GM23338 (cell line): ENCODE data around the gene MYO1D. TPM values are rescaled to one million over a fixed set of nuclear protein-coding genes. Genes with fewer than 3 reads are reported as not detected.

Source experiments
- ATAC-seq: fragments of 200-7000 bp; cut with Tn5 transposase; 3 replicates; pipeline ENCODE4 v1.9.1; 2020
- DNase-seq: peaks from one replicate; pipeline ENCODE4 v3.0.0-alpha.2; 2015; ENCODE audit warnings: low spot score
- H2AFZ ChIP-seq: fragments of 200-600 bp; sonication (generic); 2 replicates; pipeline ENCODE4 v1.8.0; 2016; ENCODE audit warnings: antibody characterized with exemption, mild to moderate bottlenecking, moderate library complexity
- H3F3A ChIP-seq: fragments of 200-600 bp; sonication (generic); replicated peaks from 2 replicates; pipeline ENCODE4 v1.8.0; 2017; ENCODE audit warnings: antibody characterized with exemption, mixed run types, low read depth
- H3K27ac ChIP-seq: fragments of 200-600 bp; sonication (generic); 2 replicates; pipeline ENCODE4 v1.6.1; 2016; ENCODE audit warnings: low read depth
- H3K27me3 ChIP-seq: fragments of 200-600 bp; sonication (generic); 2 replicates; pipeline ENCODE4 v1.8.0; 2016; ENCODE audit warnings: mild to moderate bottlenecking, mixed run types, moderate library complexity; ENCODE audit not compliant: insufficient read depth
- H3K36me3 ChIP-seq: fragments of 200-600 bp; sonication (generic); 2 replicates; pipeline ENCODE4 v1.8.0; 2016; ENCODE audit warnings: mild to moderate bottlenecking; ENCODE audit not compliant: insufficient read depth
- H3K4me1 ChIP-seq: fragments of 200-600 bp; sonication (generic); 2 replicates; pipeline ENCODE4 v1.8.0; 2016; ENCODE audit warnings: mild to moderate bottlenecking, moderate library complexity; ENCODE audit not compliant: insufficient read depth
- H3K4me2 ChIP-seq: fragments of 200-600 bp; sonication (generic); 2 replicates; pipeline ENCODE4 v1.7.1; 2017; ENCODE audit warnings: mixed run types
- H3K4me3 ChIP-seq: fragments of 200-600 bp; sonication (generic); 2 replicates; pipeline ENCODE4 v1.6.1; 2016; ENCODE audit warnings: mixed run types
- H3K79me2 ChIP-seq: fragments of 200-600 bp; sonication (generic); replicated peaks from 2 replicates; pipeline ENCODE4 v1.8.0; 2017; ENCODE audit warnings: mild to moderate bottlenecking; ENCODE audit not compliant: insufficient read depth
- H3K9me2 ChIP-seq: fragments of 200-600 bp; sonication (generic); 2 replicates; pipeline ENCODE4 v1.8.0; 2017; ENCODE audit not compliant: insufficient read depth
- H4K20me1 ChIP-seq: fragments of 200-600 bp; sonication (generic); replicated peaks from 2 replicates; pipeline ENCODE4 v1.8.0; 2017; ENCODE audit warnings: mild to moderate bottlenecking; ENCODE audit not compliant: insufficient read depth
- H3K27ac Mint-ChIP-seq: 2 replicates; pipeline ENCODE4 v1.8.0; 2020; ENCODE audit warnings: inconsistent platforms, mild to moderate bottlenecking, moderate library complexity, mixed read lengths
- H3K27me3 Mint-ChIP-seq: 3 replicates; pipeline ENCODE4 v1.8.0; 2022; ENCODE audit warnings: low read depth, mild to moderate bottlenecking, moderate library complexity, mixed read lengths, inconsistent platforms; ENCODE audit not compliant: insufficient read depth, poor library complexity
- H3K36me3 Mint-ChIP-seq: 3 replicates; pipeline ENCODE4 v1.8.0; 2021; ENCODE audit warnings: low read depth, mild to moderate bottlenecking, inconsistent platforms, moderate library complexity, mixed read lengths
- H3K4me1 Mint-ChIP-seq: 3 replicates; pipeline ENCODE4 v1.8.0; 2020; ENCODE audit warnings: mild to moderate bottlenecking, inconsistent platforms, mixed read lengths
- H3K4me3 Mint-ChIP-seq: 3 replicates; pipeline ENCODE4 v1.8.0; 2021; ENCODE audit warnings: moderate library complexity, mild to moderate bottlenecking, inconsistent platforms, mixed read lengths
- H3K9me3 Mint-ChIP-seq: 3 replicates; pipeline ENCODE4 v1.8.0; 2020; ENCODE audit warnings: moderate library complexity, mild to moderate bottlenecking, inconsistent platforms, mixed read lengths
- CREB1 ChIP-seq: fragments of 250-450 bp; sonication (Bioruptor Pico); IDR thresholded peaks from 2 replicates; pipeline ENCODE4 v1.5.0; 2020; ENCODE audit warnings: low read depth, mild to moderate bottlenecking, moderate library complexity
- EZH2 ChIP-seq: fragments of 200-600 bp; sonication (generic); IDR thresholded peaks from one replicate; pipeline ENCODE4 v1.8.0; 2017; ENCODE audit warnings: antibody characterized with exemption, mild to moderate bottlenecking, low read depth; ENCODE audit not compliant: unreplicated experiment
- EZH2phosphoT487 ChIP-seq: fragments of 200-600 bp; sonication (generic); IDR thresholded peaks from one replicate; pipeline ENCODE4 v1.8.1; 2018; ENCODE audit warnings: antibody characterized with exemption; ENCODE audit not compliant: unreplicated experiment
- JUNB ChIP-seq: IDR thresholded peaks from one replicate; pipeline ENCODE4 v1.6.1; 2016; ENCODE audit warnings: antibody characterized with exemption; ENCODE audit not compliant: unreplicated experiment
- POLR2AphosphoS5 ChIP-seq: IDR thresholded peaks from 2 replicates; pipeline ENCODE4 v1.6.1; 2016; ENCODE audit warnings: antibody characterized with exemption, low read depth
- STAT1 ChIP-seq: IDR thresholded peaks from one replicate; pipeline ENCODE4 v1.6.1; 2016; ENCODE audit warnings: antibody characterized with exemption; ENCODE audit not compliant: unreplicated experiment
- ZNF114 ChIP-seq: fragments of 250-450 bp; sonication (Bioruptor Pico); IDR thresholded peaks from 2 replicates; pipeline ENCODE4 v1.5.0; 2020; ENCODE audit warnings: mild to moderate bottlenecking, moderate library complexity
- ZNF331 ChIP-seq: fragments of 250-450 bp; sonication (Bioruptor Pico); IDR thresholded peaks from 2 replicates; pipeline ENCODE4 v1.5.0; 2020; ENCODE audit warnings: low read depth, mild to moderate bottlenecking, moderate library complexity
- polyA plus RNA-seq: library from polyadenylated mRNA; unstranded; fragments of >200 nt; fragmentation: Nextera tagmentation; extraction: Ambion mirVana; gene quantifications from 2 replicates; pipeline ENCODE4 v1.2.1, GENCODE V29; 2016
- total RNA-seq: library from RNA; depleted of rRNA; stranded (reverse); fragments of >200 nt; shearing (Covaris generic); gene quantifications from 2 replicates; pipeline ENCODE4 v1.2.3, GENCODE V29; 2014
- TF ChIP-seq, protein P1 (sequence below): IDR thresholded peaks from one replicate; pipeline ENCODE4 v1.6.1; 2018; ENCODE audit warnings: antibody characterized with exemption; ENCODE audit not compliant: unreplicated experiment
- TF ChIP-seq, protein P2 (sequence below): fragments of 250-450 bp; sonication (Bioruptor Pico); IDR thresholded peaks from 2 replicates; pipeline ENCODE4 v1.5.0; 2020; ENCODE audit warnings: mild to moderate bottlenecking, moderate library complexity
- TF ChIP-seq, protein P3 (sequence below): IDR thresholded peaks from 2 replicates; pipeline ENCODE4 v1.6.1; 2016; ENCODE audit warnings: antibody characterized with exemption
- TF ChIP-seq, protein P4 (sequence below), 2 experiments: fragments of 200-600 bp in 1 of 2; sonication (generic) in 1 of 2; conservative IDR thresholded peaks; 2 replicates each; pipeline versions ENCODE4 v1.5.1 to v1.6.1; 2016 to 2017; ENCODE audit warnings: antibody characterized with exemption in 2 of 2, low read depth in 2 of 2, mild to moderate bottlenecking in 2 of 2, moderate library complexity in 1 of 2

The MYO1D gene
- total and polyA plus RNA-seq, 2 experiments from 2014 or later, result 8.6 to 28.6 TPM

DNA sequence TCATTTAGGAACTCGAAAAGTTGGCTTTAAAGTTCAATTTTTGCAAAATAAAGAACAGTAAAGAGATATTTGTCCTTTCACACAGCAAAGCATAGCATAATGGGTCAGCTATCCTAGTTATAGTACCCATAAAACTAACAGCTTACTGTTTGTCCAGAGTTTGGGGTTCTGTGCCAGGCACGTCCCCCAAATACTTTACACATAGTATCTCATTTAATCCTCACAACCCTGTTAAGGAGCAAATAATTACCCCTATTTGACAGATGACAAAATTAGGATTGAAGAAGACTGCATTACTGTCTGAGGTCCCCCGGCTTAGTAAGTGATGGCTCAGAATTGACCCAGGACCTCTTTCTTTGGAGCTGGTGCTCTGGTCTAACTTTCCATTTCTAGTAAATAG is 52.6 kb downstream of the MYO1D start:
- peaks cover 9% of the 10 kb centered on the region; the same call in 1 of the 2 replicates for H3K79me2 ChIP-seq
- no peaks in the 10 kb centered on the region; the same call in 2 of the 3 replicates for H3K9me3 Mint-ChIP-seq
- peaks cover 2% of the 10 kb centered on the region for H3K4me1 Mint-ChIP-seq
- no peaks in the 10 kb centered on the region for H3K36me3 Mint-ChIP-seq
- H3K27me3 Mint-ChIP-seq, result peaks cover 2% of the 10 kb centered on the region
- no peak overlapping the region for H3K4me3 ChIP-seq
- H3K27me3 ChIP-seq, result no peaks in the 10 kb centered on the region
- DNase-seq, result no peak
- ATAC-seq, result no peak
- H3K36me3 ChIP-seq, result no peaks in the 10 kb centered on the region
- H3K4me1 ChIP-seq, result peaks cover 11% of the 10 kb centered on the region
- H3K4me2 ChIP-seq, result no peak overlapping the region
- no peak overlapping the region for H3K4me3 Mint-ChIP-seq
- no peaks in the 10 kb centered on the region for H3F3A ChIP-seq
- no peaks in the 10 kb centered on the region for H3K9me2 ChIP-seq
- no peak overlapping the region for H3K27ac Mint-ChIP-seq
- H3K27ac ChIP-seq, result no peak overlapping the region
- H4K20me1 ChIP-seq, result 0 out of 2 replicates have a peak, but pooled peaks cover 2% of the 10 kb centered on the region
- TF ChIP-seq, protein P1, sequence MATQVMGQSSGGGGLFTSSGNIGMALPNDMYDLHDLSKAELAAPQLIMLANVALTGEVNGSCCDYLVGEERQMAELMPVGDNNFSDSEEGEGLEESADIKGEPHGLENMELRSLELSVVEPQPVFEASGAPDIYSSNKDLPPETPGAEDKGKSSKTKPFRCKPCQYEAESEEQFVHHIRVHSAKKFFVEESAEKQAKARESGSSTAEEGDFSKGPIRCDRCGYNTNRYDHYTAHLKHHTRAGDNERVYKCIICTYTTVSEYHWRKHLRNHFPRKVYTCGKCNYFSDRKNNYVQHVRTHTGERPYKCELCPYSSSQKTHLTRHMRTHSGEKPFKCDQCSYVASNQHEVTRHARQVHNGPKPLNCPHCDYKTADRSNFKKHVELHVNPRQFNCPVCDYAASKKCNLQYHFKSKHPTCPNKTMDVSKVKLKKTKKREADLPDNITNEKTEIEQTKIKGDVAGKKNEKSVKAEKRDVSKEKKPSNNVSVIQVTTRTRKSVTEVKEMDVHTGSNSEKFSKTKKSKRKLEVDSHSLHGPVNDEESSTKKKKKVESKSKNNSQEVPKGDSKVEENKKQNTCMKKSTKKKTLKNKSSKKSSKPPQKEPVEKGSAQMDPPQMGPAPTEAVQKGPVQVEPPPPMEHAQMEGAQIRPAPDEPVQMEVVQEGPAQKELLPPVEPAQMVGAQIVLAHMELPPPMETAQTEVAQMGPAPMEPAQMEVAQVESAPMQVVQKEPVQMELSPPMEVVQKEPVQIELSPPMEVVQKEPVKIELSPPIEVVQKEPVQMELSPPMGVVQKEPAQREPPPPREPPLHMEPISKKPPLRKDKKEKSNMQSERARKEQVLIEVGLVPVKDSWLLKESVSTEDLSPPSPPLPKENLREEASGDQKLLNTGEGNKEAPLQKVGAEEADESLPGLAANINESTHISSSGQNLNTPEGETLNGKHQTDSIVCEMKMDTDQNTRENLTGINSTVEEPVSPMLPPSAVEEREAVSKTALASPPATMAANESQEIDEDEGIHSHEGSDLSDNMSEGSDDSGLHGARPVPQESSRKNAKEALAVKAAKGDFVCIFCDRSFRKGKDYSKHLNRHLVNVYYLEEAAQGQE, result no peak
- TF ChIP-seq, protein P2, sequence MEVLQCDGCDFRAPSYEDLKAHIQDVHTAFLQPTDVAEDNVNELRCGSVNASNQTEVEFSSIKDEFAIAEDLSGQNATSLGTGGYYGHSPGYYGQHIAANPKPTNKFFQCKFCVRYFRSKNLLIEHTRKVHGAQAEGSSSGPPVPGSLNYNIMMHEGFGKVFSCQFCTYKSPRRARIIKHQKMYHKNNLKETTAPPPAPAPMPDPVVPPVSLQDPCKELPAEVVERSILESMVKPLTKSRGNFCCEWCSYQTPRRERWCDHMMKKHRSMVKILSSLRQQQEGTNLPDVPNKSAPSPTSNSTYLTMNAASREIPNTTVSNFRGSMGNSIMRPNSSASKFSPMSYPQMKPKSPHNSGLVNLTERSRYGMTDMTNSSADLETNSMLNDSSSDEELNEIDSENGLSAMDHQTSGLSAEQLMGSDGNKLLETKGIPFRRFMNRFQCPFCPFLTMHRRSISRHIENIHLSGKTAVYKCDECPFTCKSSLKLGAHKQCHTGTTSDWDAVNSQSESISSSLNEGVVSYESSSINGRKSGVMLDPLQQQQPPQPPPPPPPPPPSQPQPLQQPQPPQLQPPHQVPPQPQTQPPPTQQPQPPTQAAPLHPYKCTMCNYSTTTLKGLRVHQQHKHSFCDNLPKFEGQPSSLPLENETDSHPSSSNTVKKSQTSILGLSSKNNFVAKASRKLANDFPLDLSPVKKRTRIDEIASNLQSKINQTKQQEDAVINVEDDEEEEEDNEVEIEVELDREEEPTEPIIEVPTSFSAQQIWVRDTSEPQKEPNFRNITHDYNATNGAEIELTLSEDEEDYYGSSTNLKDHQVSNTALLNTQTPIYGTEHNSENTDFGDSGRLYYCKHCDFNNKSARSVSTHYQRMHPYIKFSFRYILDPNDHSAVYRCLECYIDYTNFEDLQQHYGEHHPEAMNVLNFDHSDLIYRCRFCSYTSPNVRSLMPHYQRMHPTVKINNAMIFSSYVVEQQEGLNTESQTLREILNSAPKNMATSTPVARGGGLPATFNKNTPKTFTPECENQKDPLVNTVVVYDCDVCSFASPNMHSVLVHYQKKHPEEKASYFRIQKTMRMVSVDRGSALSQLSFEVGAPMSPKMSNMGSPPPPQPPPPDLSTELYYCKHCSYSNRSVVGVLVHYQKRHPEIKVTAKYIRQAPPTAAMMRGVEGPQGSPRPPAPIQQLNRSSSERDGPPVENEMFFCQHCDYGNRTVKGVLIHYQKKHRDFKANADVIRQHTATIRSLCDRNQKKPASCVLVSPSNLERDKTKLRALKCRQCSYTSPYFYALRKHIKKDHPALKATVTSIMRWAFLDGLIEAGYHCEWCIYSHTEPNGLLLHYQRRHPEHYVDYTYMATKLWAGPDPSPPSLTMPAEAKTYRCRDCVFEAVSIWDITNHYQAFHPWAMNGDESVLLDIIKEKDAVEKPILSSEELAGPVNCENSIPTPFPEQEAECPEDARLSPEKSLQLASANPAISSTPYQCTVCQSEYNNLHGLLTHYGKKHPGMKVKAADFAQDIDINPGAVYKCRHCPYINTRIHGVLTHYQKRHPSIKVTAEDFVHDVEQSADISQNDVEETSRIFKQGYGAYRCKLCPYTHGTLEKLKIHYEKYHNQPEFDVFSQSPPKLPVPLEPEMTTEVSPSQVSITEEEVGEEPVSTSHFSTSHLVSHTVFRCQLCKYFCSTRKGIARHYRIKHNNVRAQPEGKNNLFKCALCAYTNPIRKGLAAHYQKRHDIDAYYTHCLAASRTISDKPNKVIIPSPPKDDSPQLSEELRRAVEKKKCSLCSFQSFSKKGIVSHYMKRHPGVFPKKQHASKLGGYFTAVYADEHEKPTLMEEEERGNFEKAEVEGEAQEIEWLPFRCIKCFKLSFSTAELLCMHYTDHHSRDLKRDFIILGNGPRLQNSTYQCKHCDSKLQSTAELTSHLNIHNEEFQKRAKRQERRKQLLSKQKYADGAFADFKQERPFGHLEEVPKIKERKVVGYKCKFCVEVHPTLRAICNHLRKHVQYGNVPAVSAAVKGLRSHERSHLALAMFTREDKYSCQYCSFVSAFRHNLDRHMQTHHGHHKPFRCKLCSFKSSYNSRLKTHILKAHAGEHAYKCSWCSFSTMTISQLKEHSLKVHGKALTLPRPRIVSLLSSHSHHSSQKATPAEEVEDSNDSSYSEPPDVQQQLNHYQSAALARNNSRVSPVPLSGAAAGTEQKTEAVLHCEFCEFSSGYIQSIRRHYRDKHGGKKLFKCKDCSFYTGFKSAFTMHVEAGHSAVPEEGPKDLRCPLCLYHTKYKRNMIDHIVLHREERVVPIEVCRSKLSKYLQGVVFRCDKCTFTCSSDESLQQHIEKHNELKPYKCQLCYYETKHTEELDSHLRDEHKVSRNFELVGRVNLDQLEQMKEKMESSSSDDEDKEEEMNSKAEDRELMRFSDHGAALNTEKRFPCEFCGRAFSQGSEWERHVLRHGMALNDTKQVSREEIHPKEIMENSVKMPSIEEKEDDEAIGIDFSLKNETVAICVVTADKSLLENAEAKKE, result no peak
- TF ChIP-seq EZH2 (no peak), STAT1 (no peak), EZH2phosphoT487 (no peak), CREB1 (CRISPR knock-in tag) (no peak), POLR2AphosphoS5 (no peak), JUNB (no peak), ZNF114 (CRISPR knock-in tag) (no peak), ZNF331 (CRISPR knock-in tag) (no peak)
- TF ChIP-seq, protein P3, sequence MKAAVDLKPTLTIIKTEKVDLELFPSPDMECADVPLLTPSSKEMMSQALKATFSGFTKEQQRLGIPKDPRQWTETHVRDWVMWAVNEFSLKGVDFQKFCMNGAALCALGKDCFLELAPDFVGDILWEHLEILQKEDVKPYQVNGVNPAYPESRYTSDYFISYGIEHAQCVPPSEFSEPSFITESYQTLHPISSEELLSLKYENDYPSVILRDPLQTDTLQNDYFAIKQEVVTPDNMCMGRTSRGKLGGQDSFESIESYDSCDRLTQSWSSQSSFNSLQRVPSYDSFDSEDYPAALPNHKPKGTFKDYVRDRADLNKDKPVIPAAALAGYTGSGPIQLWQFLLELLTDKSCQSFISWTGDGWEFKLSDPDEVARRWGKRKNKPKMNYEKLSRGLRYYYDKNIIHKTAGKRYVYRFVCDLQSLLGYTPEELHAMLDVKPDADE, result no peak
- TF ChIP-seq, protein P4, sequence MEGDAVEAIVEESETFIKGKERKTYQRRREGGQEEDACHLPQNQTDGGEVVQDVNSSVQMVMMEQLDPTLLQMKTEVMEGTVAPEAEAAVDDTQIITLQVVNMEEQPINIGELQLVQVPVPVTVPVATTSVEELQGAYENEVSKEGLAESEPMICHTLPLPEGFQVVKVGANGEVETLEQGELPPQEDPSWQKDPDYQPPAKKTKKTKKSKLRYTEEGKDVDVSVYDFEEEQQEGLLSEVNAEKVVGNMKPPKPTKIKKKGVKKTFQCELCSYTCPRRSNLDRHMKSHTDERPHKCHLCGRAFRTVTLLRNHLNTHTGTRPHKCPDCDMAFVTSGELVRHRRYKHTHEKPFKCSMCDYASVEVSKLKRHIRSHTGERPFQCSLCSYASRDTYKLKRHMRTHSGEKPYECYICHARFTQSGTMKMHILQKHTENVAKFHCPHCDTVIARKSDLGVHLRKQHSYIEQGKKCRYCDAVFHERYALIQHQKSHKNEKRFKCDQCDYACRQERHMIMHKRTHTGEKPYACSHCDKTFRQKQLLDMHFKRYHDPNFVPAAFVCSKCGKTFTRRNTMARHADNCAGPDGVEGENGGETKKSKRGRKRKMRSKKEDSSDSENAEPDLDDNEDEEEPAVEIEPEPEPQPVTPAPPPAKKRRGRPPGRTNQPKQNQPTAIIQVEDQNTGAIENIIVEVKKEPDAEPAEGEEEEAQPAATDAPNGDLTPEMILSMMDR (conservative IDR thresholded peaks at IDR 0.05; ENCODE audit: low read depth in 2 of 2), result no peak
- H2AFZ ChIP-seq, result no peak overlapping the region
